CD4-positive, CD25-positive, alpha-beta regulatory T cell (primary cell): ENCODE results near the gene RTN3. TPM values are rescaled to one million over a fixed set of nuclear protein-coding genes. Genes with fewer than 3 reads are reported as not detected.
"Not testable (repeated sequence)": the region's sequence is repeated elsewhere in the genome, so short reads cannot be mapped to it uniquely, and the experiment has no call there.

Experiments used
- ATAC-seq, 2 donors: fragments of 150-1000 bp; cut with Tn5 transposase; one replicate each; pipeline ENCODE4 v1.10.0; 2021; ENCODE audit warnings: low read depth in 2 of 2, moderate number of reproducible peaks in 2 of 2, moderate library complexity in 1 of 2
- DNase-seq, 3 donors: peaks; one replicate each; pipeline versions ENCODE4 v3.0.0 to v3.0.0-alpha.2; 2012 to 2022; ENCODE audit warnings: mixed read lengths in 1 of 3
- H3K27ac ChIP-seq: one replicate; pipeline ENCODE4 v1.7.0; 2013; ENCODE audit warnings: mild to moderate bottlenecking, low read length; ENCODE audit not compliant: insufficient read depth, poor library complexity, severe bottlenecking
- H3K27me3 ChIP-seq: one replicate; pipeline ENCODE4 v1.7.0; 2013; ENCODE audit warnings: low read length; ENCODE audit not compliant: control insufficient read depth, insufficient read depth
- H3K36me3 ChIP-seq: one replicate; pipeline ENCODE4 v1.7.0; 2013; ENCODE audit warnings: mild to moderate bottlenecking, low read length, moderate library complexity; ENCODE audit not compliant: control insufficient read depth, insufficient read depth
- H3K4me1 ChIP-seq: 2 replicates; pipeline ENCODE4 v1.7.0; 2013; ENCODE audit warnings: mild to moderate bottlenecking, low read length; ENCODE audit not compliant: insufficient read depth, control insufficient read depth, poor library complexity, severe bottlenecking
- H3K4me3 ChIP-seq: one replicate; pipeline ENCODE4 v1.7.0; 2013; ENCODE audit warnings: low read depth, mild to moderate bottlenecking, low read length, moderate library complexity
- H3K9me3 ChIP-seq, 2 experiments: 1 replicate in 1 of 2; 2 replicates in 1 of 2; pipeline ENCODE4 v1.7.0; 2013; ENCODE audit warnings: low read length in 2 of 2, mild to moderate bottlenecking in 1 of 2, moderate library complexity in 1 of 2; ENCODE audit not compliant: control insufficient read depth in 2 of 2
- H3K27ac Mint-ChIP-seq, 3 donors: one replicate each; pipeline ENCODE4 v1.8.0; 2020 to 2022; ENCODE audit warnings: mild to moderate bottlenecking in 3 of 3, mixed read lengths in 3 of 3, moderate library complexity in 2 of 3
- H3K27me3 Mint-ChIP-seq: one replicate; pipeline ENCODE4 v1.8.0; 2022; ENCODE audit warnings: mild to moderate bottlenecking, mixed read lengths
- H3K36me3 Mint-ChIP-seq: one replicate; pipeline ENCODE4 v1.8.0; 2020; ENCODE audit warnings: mixed read lengths
- H3K4me1 Mint-ChIP-seq, 4 donors: one replicate each; pipeline ENCODE4 v1.8.0; 2020 to 2022; ENCODE audit warnings: mixed read lengths in 4 of 4, mild to moderate bottlenecking in 1 of 4
- H3K4me3 Mint-ChIP-seq, 4 donors: one replicate each; pipeline ENCODE4 v1.8.0; 2020 to 2022; ENCODE audit warnings: mild to moderate bottlenecking in 4 of 4, mixed read lengths in 4 of 4, moderate library complexity in 3 of 4
- H3K9me3 Mint-ChIP-seq, 7 donors: one replicate each; pipeline ENCODE4 v1.8.0; 2020 to 2022; ENCODE audit warnings: mixed read lengths in 7 of 7, mild to moderate bottlenecking in 3 of 7, moderate library complexity in 2 of 7
- polyA plus RNA-seq, 4 donors: library from polyadenylated mRNA; unstranded; fragments of 300-500 nt; fragmentation: Illumina TruSeq; gene quantifications; one replicate each; pipeline ENCODE4 v1.2.3, GENCODE V29; 2021
- total RNA-seq: library from RNA; stranded (reverse); gene quantifications from one replicate; pipeline ENCODE4 v1.2.3, GENCODE V29; 2022

Gene RTN3, protein sequence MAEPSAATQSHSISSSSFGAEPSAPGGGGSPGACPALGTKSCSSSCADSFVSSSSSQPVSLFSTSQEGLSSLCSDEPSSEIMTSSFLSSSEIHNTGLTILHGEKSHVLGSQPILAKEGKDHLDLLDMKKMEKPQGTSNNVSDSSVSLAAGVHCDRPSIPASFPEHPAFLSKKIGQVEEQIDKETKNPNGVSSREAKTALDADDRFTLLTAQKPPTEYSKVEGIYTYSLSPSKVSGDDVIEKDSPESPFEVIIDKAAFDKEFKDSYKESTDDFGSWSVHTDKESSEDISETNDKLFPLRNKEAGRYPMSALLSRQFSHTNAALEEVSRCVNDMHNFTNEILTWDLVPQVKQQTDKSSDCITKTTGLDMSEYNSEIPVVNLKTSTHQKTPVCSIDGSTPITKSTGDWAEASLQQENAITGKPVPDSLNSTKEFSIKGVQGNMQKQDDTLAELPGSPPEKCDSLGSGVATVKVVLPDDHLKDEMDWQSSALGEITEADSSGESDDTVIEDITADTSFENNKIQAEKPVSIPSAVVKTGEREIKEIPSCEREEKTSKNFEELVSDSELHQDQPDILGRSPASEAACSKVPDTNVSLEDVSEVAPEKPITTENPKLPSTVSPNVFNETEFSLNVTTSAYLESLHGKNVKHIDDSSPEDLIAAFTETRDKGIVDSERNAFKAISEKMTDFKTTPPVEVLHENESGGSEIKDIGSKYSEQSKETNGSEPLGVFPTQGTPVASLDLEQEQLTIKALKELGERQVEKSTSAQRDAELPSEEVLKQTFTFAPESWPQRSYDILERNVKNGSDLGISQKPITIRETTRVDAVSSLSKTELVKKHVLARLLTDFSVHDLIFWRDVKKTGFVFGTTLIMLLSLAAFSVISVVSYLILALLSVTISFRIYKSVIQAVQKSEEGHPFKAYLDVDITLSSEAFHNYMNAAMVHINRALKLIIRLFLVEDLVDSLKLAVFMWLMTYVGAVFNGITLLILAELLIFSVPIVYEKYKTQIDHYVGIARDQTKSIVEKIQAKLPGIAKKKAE
- total RNA-seq (33.2 TPM), polyA plus RNA-seq (10 to 100 TPM; 41.5 to 63.6 (median 48.4) TPM)

DNA sequence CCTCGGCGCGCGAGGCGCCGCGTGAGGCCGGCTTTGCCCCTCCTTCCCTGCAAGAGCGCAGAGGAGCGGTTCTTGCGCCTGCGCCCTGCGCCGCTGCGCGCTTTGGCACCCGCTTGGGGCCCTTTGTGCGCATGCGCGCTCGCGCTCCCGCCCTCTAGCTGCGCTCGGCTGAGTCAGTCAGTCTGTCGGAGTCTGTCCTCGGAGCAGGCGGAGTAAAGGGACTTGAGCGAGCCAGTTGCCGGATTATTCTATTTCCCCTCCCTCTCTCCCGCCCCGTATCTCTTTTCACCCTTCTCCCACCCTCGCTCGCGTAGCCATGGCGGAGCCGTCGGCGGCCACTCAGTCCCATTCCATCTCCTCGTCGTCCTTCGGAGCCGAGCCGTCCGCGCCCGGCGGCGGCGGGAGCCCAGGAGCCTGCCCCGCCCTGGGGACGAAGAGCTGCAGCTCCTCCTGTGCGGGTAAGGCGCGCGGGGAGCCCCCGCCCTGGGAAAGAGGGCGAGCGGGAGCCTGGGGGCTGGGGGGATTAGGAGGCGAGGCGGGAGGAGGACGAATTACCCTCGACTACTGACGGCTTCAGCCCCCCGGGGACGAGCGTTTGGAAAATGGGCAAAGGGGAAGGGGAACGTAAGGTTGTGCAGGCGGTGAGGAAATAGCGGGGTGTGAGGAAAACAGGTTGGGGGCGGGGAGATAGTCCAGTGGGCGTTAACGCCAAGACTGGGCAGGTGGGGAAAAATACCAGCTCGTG lies at the start of gene RTN3:
TSS of gene RTN3 (plus strand) at position 180 of the 745 bp plus-strand sequence. CDS start at position 317, 137 bp downstream.
- peaks cover 9 to 37% (median 23%) of the 10 kb centered on the region in 4 donors for H3K4me1 Mint-ChIP-seq
- Histone ChIP-seq H3K27me3 (no peaks in the 10 kb centered on the region), H3K9me3 (no peaks in the 10 kb centered on the region), H3K4me3 (peak within 1 kb of the TSS; percentile 94), H3K4me1 (peaks cover 23% of the 10 kb centered on the region), H3K27ac (peak within 1 kb of the TSS; percentile 90), H3K36me3 (no peaks in the 10 kb centered on the region)
- H3K9me3 Mint-ChIP-seq: no peaks in the 10 kb centered on the region
- peak within 1 kb of the TSS; percentile 73 to 97 (median 81) for H3K27ac Mint-ChIP-seq
- peak; percentile 97 to 98 (median 98) for DNase-seq
- ATAC-seq: peak; percentile 91 to 92
- H3K4me3 Mint-ChIP-seq: peak within 1 kb of the TSS; percentile 93 to 98 (median 97)
- H3K27me3 Mint-ChIP-seq: peaks cover 7% of the 10 kb centered on the region
- no peaks in the 10 kb centered on the region for H3K36me3 Mint-ChIP-seq

DNA sequence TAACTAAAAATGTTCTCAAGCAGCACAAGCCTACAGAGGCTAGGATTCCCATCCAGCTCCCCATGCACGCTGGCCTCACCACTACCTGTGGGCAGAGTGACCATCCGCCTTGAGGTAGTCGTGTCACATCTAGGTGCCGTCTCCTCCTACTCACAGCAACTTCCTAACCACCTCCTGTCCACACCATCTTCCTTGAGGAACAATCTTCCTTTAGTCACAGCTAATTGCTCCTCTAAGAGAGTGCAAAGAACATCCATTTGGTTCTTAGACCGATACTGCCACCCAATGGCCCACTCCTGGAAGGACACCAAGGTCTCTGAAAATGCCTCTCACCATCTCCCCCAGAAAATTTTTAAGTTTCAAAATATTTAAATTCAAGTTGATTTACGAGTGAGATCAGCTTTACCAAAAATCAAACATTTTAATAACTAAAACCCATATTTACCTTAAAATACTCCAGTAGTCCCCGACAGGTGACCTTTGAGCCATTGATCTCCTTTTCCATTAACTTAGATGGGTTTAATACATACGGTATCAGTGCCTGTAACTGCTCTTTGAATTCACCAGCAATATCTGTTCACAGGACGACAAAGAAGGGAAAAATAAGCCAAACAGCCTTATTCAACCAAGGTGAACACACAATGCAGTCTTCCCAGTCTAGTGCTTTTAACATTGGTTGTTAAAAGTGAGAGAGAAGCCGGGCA lies 45.4 kb upstream of the RTN3 start:
- H3K27me3 Mint-ChIP-seq: no peaks in the 10 kb centered on the region
- Histone ChIP-seq H3K4me3 (no peak overlapping the region), H3K36me3 (peaks cover 35% of the 10 kb centered on the region), H3K4me1 (no peaks in the 10 kb centered on the region), H3K27me3 (no peaks in the 10 kb centered on the region), H3K27ac (no peak overlapping the region), H3K9me3 (no peaks in the 10 kb centered on the region)
- peak overlapping the region in 1 of 3 donors; percentile 6 for H3K27ac Mint-ChIP-seq
- peak; percentile 49 to 71 (median 62) for DNase-seq
- peaks cover 22% of the 10 kb centered on the region for H3K36me3 Mint-ChIP-seq
- peak; percentile 53 to 75 for ATAC-seq
- H3K4me3 Mint-ChIP-seq: no peak overlapping the region
- peaks cover 15 to 27% (median 18%) of the 10 kb centered on the region in 4 donors for H3K4me1 Mint-ChIP-seq
- H3K9me3 Mint-ChIP-seq: no peaks in the 10 kb centered on the region

DNA sequence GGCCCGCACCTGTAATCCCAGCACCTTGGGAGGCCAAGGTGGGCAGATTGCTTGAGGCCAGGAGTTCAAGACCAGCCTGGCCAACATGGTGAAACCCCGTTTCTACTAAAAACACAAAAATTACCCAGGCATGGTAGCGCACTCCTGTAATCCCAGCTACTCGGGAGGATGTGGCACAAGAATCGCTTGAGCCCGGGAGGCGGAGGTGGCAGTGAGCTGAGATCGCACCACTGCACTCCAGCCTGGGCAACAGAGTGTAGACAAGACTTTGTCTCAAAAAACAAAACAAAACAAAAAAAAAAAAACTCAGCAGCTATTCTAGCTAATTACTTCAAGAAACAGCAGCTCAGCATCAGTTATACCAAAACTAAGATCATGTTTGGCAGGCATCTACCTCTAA lies 42.9 kb upstream of the RTN3 start:
- peaks cover 36% of the 10 kb centered on the region for H3K36me3 ChIP-seq
- H3K4me3 Mint-ChIP-seq, ATAC-seq, H3K4me3 ChIP-seq, H3K27me3 ChIP-seq, H3K27ac ChIP-seq, H3K4me1 ChIP-seq, H3K27me3 Mint-ChIP-seq, H3K9me3 ChIP-seq, H3K9me3 Mint-ChIP-seq, DNase-seq, H3K27ac Mint-ChIP-seq: not testable (repeated sequence)
- Mint-ChIP-seq H3K36me3 (peaks cover 24% of the 10 kb centered on the region), H3K4me1 (peaks cover 8 to 19% (median 12%) of the 10 kb centered on the region in 4 donors)

DNA sequence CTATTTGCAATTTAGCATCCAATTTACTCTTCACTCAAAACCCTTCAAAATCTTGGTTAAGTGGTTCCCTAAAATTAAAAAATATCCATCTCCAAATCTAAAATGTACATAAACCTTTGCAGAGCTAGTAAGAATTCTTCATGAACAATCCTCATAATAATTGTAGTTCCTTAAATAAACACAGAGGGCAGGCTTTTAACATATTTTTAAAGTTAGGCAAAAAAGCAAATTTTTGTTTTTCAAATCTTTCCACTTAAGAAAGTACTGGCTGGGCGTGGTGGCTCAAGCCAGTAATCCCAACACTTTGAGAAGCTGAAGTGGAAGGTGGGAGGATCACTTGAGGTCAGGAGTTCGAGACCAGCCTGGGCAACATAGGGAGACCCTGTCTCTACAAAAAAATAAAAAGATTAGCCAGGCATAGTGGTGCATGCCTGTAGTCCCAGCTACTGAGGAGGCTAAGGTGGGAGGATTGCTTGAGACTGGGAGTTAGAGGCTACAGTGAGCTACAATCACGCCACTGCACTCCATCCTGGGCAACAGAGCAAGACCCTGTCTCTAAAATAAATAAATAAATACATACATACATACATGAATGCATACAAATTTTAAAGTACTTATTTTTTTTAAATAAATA lies 42.0 kb upstream of the RTN3 start:
- Mint-ChIP-seq H3K4me3 (no peak overlapping the region), H3K27ac (peak overlapping the region; percentile 24 to 87 (median 66)), H3K36me3 (peaks cover 29% of the 10 kb centered on the region), H3K27me3 (no peaks in the 10 kb centered on the region), H3K9me3 (peaks cover 0 to 2% (median 0%) of the 10 kb centered on the region in 7 donors), H3K4me1 (peaks cover 8 to 19% (median 12%) of the 10 kb centered on the region in 4 donors)
- H3K9me3 ChIP-seq: no peaks in the 10 kb centered on the region
- H3K4me1 ChIP-seq: no peaks in the 10 kb centered on the region
- DNase-seq (peak in 1 of 3 donors; percentile 36), ATAC-seq (no peak)
- no peak overlapping the region for H3K27ac ChIP-seq
- H3K4me3 ChIP-seq: no peak overlapping the region
- peaks cover 40% of the 10 kb centered on the region for H3K36me3 ChIP-seq
- no peaks in the 10 kb centered on the region for H3K27me3 ChIP-seq

DNA sequence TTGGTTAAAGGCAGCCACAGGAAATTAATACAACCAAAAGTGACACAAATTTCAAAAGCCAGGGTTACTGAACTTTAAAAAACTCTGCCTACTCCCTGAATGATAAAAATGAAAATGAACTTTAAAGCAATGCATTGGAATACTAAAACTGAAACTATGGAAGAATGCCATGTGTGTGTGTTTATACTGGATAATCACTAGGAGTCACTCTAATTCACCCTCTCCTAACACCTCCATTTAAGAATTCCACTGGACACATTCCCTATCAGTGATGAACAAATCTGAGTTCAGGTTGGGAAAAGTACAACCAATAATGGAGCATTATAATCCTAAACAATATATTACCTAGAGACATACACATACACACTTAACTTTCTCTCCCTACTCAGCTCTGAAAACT lies 39.6 kb upstream of the RTN3 start:
- Mint-ChIP-seq H3K27ac (no peak overlapping the region), H3K9me3 (peaks cover 0 to 2% (median 0%) of the 10 kb centered on the region in 7 donors), H3K4me1 (peaks cover 5 to 15% (median 9%) of the 10 kb centered on the region in 4 donors), H3K36me3 (peaks cover 31% of the 10 kb centered on the region), H3K4me3 (no peak overlapping the region), H3K27me3 (no peaks in the 10 kb centered on the region)
- no peak overlapping the region for H3K27ac ChIP-seq
- H3K9me3 ChIP-seq: no peaks in the 10 kb centered on the region
- no peak overlapping the region for H3K4me3 ChIP-seq
- peaks cover 44% of the 10 kb centered on the region for H3K36me3 ChIP-seq
- no peak for DNase-seq
- no peaks in the 10 kb centered on the region for H3K27me3 ChIP-seq
- no peak for ATAC-seq
- H3K4me1 ChIP-seq: no peaks in the 10 kb centered on the region

DNA sequence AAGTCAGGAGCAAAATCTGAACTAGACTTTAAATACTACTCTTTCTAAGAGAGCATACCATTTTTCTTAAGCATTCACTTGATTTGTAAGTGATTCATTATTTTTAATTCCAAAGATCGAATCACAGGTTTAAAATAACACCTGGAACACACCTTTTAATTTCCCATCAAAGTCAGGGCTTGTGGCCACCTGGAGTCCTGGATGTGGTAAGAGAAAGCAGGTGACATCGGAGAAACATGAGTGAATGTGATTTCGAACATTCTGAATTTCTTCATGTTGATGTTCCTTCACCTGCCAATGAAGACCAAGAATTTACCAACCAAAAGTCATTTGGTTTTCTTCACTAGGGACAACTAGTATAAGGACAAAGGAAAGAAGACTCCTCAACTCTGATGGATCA lies 38.1 kb upstream of the RTN3 start:
- Mint-ChIP-seq H3K4me3 (no peak overlapping the region), H3K9me3 (peaks cover 0 to 2% (median 0%) of the 10 kb centered on the region in 7 donors), H3K4me1 (peaks cover 5 to 11% (median 7%) of the 10 kb centered on the region in 4 donors), H3K36me3 (peaks cover 41% of the 10 kb centered on the region), H3K27ac (peak overlapping the region in 1 of 3 donors; percentile 39), H3K27me3 (no peaks in the 10 kb centered on the region)
- ATAC-seq: no peak
- DNase-seq: no peak
- no peaks in the 10 kb centered on the region for H3K4me1 ChIP-seq
- H3K4me3 ChIP-seq: no peak overlapping the region
- H3K36me3 ChIP-seq: peaks cover 51% of the 10 kb centered on the region
- H3K27me3 ChIP-seq: no peaks in the 10 kb centered on the region
- no peak overlapping the region for H3K27ac ChIP-seq
- no peaks in the 10 kb centered on the region for H3K9me3 ChIP-seq
